A673 (cell line): ENCODE results near the gene MTMR12. TPM values are rescaled to one million over a fixed set of nuclear protein-coding genes. Genes with fewer than 3 reads are reported as not detected.
A peak's percentile ranks its signal among the peaks of the same experiment; 100 is the strongest.

Source experiments
- BruUV-seq: library from RNA; stranded (reverse); fragments of 400-500 nt; replicated peaks from 2 replicates; lab custom pipeline; 2021; lab: Mats Ljungman, UMichigan
- CTCF ChIA-PET: fragments of 300-600 bp; sonication (Branson Sonifier 250); formaldehyde crosslinking; loops from one replicate; lab custom pipeline; 2022; ENCODE audit warnings: antibody characterized with exemption; lab: Charles Lee
- POLR2A ChIA-PET: fragments of 300-600 bp; sonication (Branson Sonifier 250); formaldehyde crosslinking; loops from one replicate; lab custom pipeline; 2022; ENCODE audit warnings: antibody characterized with exemption; ENCODE audit not compliant: low non-redundant PET; lab: Charles Lee
- DNase-seq: peaks from one replicate; pipeline ENCODE4 v3.0.0-alpha.2; 2015; ENCODE audit warnings: low spot score
- H3K27ac ChIP-seq: fragments of 200-600 bp; sonication (generic); 2 replicates; pipeline ENCODE4 v1.5.1; 2016; ENCODE audit warnings: mixed run types, low read depth, mild to moderate bottlenecking, mixed read lengths, antibody characterized with exemption, low read length; ENCODE audit not compliant: poor library complexity, severe bottlenecking
- H3K27me3 ChIP-seq: fragments of 200-600 bp; sonication (generic); replicated peaks from 2 replicates; pipeline ENCODE4 v1.6.1; 2017; ENCODE audit warnings: mixed run types, low read depth, mild to moderate bottlenecking, mixed read lengths, antibody characterized with exemption, low read length; ENCODE audit not compliant: insufficient read depth, poor library complexity
- H3K36me3 ChIP-seq: fragments of 200-600 bp; sonication (generic); 2 replicates; pipeline ENCODE4 v1.6.1; 2016; ENCODE audit warnings: mixed run types, mild to moderate bottlenecking, mixed read lengths, antibody characterized with exemption, low read length; ENCODE audit not compliant: insufficient read depth, poor library complexity, severe bottlenecking
- H3K4me1 ChIP-seq: fragments of 200-600 bp; sonication (generic); 2 replicates; pipeline ENCODE4 v1.6.1; 2017; ENCODE audit warnings: mixed run types, mild to moderate bottlenecking, mixed read lengths, antibody characterized with exemption, low read length; ENCODE audit not compliant: insufficient read depth, poor library complexity, severe bottlenecking
- H3K4me3 ChIP-seq: fragments of 200-600 bp; sonication (generic); 2 replicates; pipeline ENCODE4 v1.5.1; 2016; ENCODE audit warnings: low read depth, mixed run types, mild to moderate bottlenecking, mixed read lengths, low read length; ENCODE audit not compliant: poor library complexity, severe bottlenecking
- H3K9me3 ChIP-seq: fragments of 200-600 bp; sonication (generic); 2 replicates; pipeline ENCODE4 v1.6.1; 2016; ENCODE audit warnings: mixed run types, low read depth, mild to moderate bottlenecking, mixed read lengths, antibody characterized with exemption, low read length; ENCODE audit not compliant: poor library complexity, severe bottlenecking
- CTCF ChIP-seq: fragments of 300-800, 200-600 bp; sonication (generic); conservative IDR thresholded peaks from 2 replicates; pipeline ENCODE4 v1.5.1; 2017; ENCODE audit warnings: low read depth, mild to moderate bottlenecking, antibody characterized with exemption, low read length, moderate library complexity, mixed read lengths
- EZH2 ChIP-seq: fragments of 200-600 bp; sonication (generic); IDR thresholded peaks from 2 replicates; pipeline ENCODE4 v1.6.1; 2017; ENCODE audit warnings: borderline replicate concordance, low read depth, mild to moderate bottlenecking, mixed read lengths, antibody characterized with exemption, low read length; ENCODE audit not compliant: poor library complexity, severe bottlenecking
- intact Hi-C: fragments of 100-400 bp; cut with micrococcal nuclease; formaldehyde crosslinking; loops from one replicate; pipeline ENCODE4 v1.10.0; 2022; ENCODE audit not compliant: unreplicated experiment
- total RNA-seq: library from RNA; stranded (reverse); gene quantifications from 2 replicates; pipeline ENCODE4 v1.2.3, GENCODE V29; 2021

The MTMR12 gene
- total RNA-seq, 1 experiment from 2014 or later, result 35.8 TPM

- intact Hi-C loops, result no loop called here
- H3K27me3 ChIP-seq, result no peaks in the 10 kb centered on the region
- POLR2A ChIA-PET, result no interaction called here
- peaks cover 24% of the 10 kb centered on the region for H3K36me3 ChIP-seq
- BruUV-seq, result no TSS peak
- no peak overlapping the region for H3K4me3 ChIP-seq
- H3K9me3 ChIP-seq, result no peaks in the 10 kb centered on the region
- no peak overlapping the region for H3K27ac ChIP-seq
- no peak for TF ChIP-seq EZH2
- no peak for TF ChIP-seq CTCF
- H3K4me1 ChIP-seq, result peaks cover 15% of the 10 kb centered on the region
- CTCF ChIA-PET, result no interaction called here
- no peak for DNase-seq
Observed at GRCh38 chr5:32273821-32274220, 38.9 kb downstream of the MTMR12 start.

GRCh38 chr5:32272746-32273145, 40.0 kb downstream of the MTMR12 start:
- BruUV-seq, result no TSS peak
- no peak for TF ChIP-seq CTCF
- no peak for TF ChIP-seq EZH2
- Histone ChIP-seq H3K9me3 (no peaks in the 10 kb centered on the region), H3K27ac (no peak overlapping the region), H3K36me3 (peaks cover 25% of the 10 kb centered on the region), H3K27me3 (no peaks in the 10 kb centered on the region), H3K4me3 (no peak overlapping the region), H3K4me1 (peaks cover 15% of the 10 kb centered on the region)
- no peak for DNase-seq
- ChIA-PET POLR2A (no interaction called here), CTCF (no interaction called here)
- intact Hi-C loops, result no loop called here

GRCh38 chr5:32270946-32271345, 41.8 kb downstream of the MTMR12 start:
- peak; percentile 19 for DNase-seq
- Histone ChIP-seq H3K4me1 (peaks cover 8% of the 10 kb centered on the region), H3K27ac (no peak overlapping the region), H3K9me3 (no peaks in the 10 kb centered on the region), H3K36me3 (peaks cover 32% of the 10 kb centered on the region), H3K27me3 (no peaks in the 10 kb centered on the region), H3K4me3 (no peak overlapping the region)
- ChIA-PET POLR2A (no interaction called here), CTCF (no interaction called here)
- intact Hi-C loops, result no loop called here
- no TSS peak for BruUV-seq
- TF ChIP-seq CTCF (no peak), EZH2 (no peak)
